ENCODE results near the gene DRC1.

DNA sequence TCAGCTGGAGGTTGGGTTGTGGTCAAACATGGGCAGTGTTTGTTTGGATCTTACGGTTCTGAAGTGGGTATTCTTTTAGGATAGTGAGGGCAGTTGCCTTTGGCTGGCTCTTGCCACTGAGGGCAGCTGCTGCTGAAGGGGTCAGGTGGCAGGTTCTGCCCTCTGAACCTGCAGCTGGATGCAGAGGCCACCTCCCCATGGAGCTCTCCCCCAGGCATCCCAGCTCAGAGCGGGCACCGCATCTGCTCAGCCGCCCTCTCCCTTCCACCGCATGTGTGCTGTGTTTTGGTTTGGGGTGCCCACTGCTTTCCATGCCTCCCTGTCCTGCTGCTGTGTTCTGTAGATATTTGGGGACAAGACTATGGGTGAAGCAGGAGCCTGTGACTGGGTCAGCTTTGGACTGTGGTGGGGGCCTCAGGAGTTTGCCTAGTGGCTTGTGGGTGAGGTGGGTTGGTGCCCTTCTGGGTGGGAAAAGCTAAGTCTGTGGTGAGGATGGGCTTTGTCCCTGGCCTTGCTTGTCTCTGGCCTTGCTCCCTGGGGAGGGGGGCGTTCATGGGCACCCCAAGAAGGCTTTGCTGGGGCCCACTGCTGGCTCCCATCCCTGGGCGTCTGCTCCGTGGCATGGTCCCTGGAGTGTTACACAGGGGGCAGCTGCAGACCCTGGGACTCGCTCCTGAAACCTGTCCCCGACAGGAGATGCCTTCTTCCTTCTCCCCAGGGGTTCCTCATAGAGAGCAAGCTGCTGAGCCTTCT is 47.7 kb downstream of the DRC1 start:
- TF ChIP-seq POLR2AphosphoS5 (IDR thresholded peaks at IDR 0.05; ENCODE audit: low read depth, low read length) (no peak), TAF1 (IDR thresholded peaks at IDR 0.05; ENCODE audit: low read depth, low read length) (no peak), POLR2A (IDR thresholded peaks at IDR 0.05; ENCODE audit: low read depth, low read length) (no peak), SPI1 (IDR thresholded peaks at IDR 0.05; ENCODE audit: low read depth, low read length) (no peak), POU2F2 (IDR thresholded peaks at IDR 0.05; ENCODE audit: low read depth, low read length) (no peak)
